NT2/D1 (cell line): ENCODE results near the gene AP4M1.
A peak's percentile ranks its signal among the peaks of the same experiment; 100 is the strongest.
"Not testable (repeated sequence)": the region's sequence is repeated elsewhere in the genome, so short reads cannot be mapped to it uniquely, and the experiment has no call there.

Source experiments
- DNase-seq: peaks from one replicate; pipeline ENCODE4 v3.0.0-alpha.2; 2011; ENCODE audit warnings: low read depth, low spot score
- H3K27me3 ChIP-seq: 2 replicates; pipeline ENCODE4 v1.6.0; 2011; ENCODE audit warnings: mild to moderate bottlenecking; ENCODE audit not compliant: insufficient read length, insufficient read depth
- H3K36me3 ChIP-seq: 2 replicates; pipeline ENCODE4 v1.6.1; 2011; ENCODE audit warnings: mild to moderate bottlenecking, low read length, mixed read lengths; ENCODE audit not compliant: insufficient read depth, insufficient read length
- H3K4me1 ChIP-seq: 2 replicates; pipeline ENCODE4 v1.5.1; 2011; ENCODE audit not compliant: insufficient read depth, insufficient read length
- H3K4me3 ChIP-seq: 2 replicates; pipeline ENCODE4 v1.5.1; 2011; ENCODE audit warnings: low read depth; ENCODE audit not compliant: insufficient read length
- H3K9ac ChIP-seq: 2 replicates; pipeline ENCODE4 v1.6.0; 2011; ENCODE audit warnings: low read depth; ENCODE audit not compliant: insufficient read length
- H3K9me3 ChIP-seq: 2 replicates; pipeline ENCODE4 v1.5.1; 2011; ENCODE audit warnings: mild to moderate bottlenecking, low read length; ENCODE audit not compliant: insufficient read depth
- SUZ12 ChIP-seq: IDR thresholded peaks from 2 replicates; pipeline ENCODE4 v1.6.1; 2011; ENCODE audit not compliant: insufficient read length, insufficient read depth; ENCODE audit errors: extremely low read depth
- YY1 ChIP-seq: IDR thresholded peaks from 2 replicates; pipeline ENCODE4 v1.6.1; 2011; ENCODE audit not compliant: insufficient read length, insufficient read depth
- ZNF274 ChIP-seq: IDR thresholded peaks from 2 replicates; pipeline ENCODE4 v1.6.1; 2011; ENCODE audit warnings: mild to moderate bottlenecking, low read depth, low read length

AP4M1 gene

GRCh38 chr7:100127866-100128636 lies 26.6 kb downstream of the AP4M1 start:
- Histone ChIP-seq H3K36me3 (peaks cover 10% of the 10 kb centered on the region), H3K9me3 (no peaks in the 10 kb centered on the region), H3K4me3 (peak overlapping the region; percentile 82), H3K4me1 (peaks cover 7% of the 10 kb centered on the region), H3K27me3 (peaks cover 20% of the 10 kb centered on the region), H3K9ac (peak overlapping the region; percentile 90)
- no peak for DNase-seq
- TF ChIP-seq ZNF274 (no peak), YY1 (no peak), SUZ12 (no peak)

DNA sequence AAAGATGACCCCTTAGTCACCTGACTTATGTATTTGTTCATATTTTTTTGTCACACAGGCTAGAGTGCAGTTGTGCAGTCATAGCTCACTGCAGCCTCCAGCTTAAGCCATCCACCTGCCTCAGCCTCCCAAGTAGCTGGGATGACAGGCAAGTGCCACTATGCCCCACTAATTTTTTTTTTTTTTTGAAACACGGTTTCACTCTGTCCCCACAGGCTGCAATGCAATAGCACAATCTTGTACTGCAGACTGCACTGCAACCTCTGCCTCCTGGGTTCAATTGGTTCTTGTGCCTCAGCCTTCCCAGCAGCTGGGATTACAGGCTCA lies 27.2 kb downstream of the AP4M1 start:
- no peak overlapping the region for H3K4me3 ChIP-seq
- H3K9ac ChIP-seq: no peak overlapping the region
- peaks cover 10% of the 10 kb centered on the region for H3K36me3 ChIP-seq
- DNase-seq: no peak
- H3K27me3 ChIP-seq: peaks cover 20% of the 10 kb centered on the region
- TF ChIP-seq YY1: no peak
- TF ChIP-seq SUZ12: no peak
- TF ChIP-seq ZNF274: no peak
- H3K4me1 ChIP-seq: peaks cover 7% of the 10 kb centered on the region
- H3K9me3 ChIP-seq: no peaks in the 10 kb centered on the region

DNA sequence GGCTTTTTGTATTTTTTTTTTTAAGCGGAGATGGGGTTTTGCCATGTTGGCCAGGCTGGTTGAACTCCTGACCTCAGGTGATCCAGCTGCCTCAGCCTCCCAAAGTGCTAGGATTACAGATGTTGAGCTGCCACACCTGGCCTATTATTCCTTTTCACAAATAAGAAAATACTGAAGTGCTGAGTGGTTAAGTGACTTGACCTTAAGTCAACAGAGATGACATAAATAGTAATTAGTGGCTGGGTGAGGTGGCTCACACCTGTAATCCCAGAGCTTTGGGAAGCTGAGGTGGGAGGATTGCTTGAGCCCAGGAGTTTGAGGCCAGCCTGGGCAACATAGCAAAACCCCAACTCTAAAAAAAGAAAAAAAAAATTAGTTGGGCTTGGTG lies 28.8 kb downstream of the AP4M1 start:
- not testable (repeated sequence) for H3K4me1 ChIP-seq, DNase-seq

DNA sequence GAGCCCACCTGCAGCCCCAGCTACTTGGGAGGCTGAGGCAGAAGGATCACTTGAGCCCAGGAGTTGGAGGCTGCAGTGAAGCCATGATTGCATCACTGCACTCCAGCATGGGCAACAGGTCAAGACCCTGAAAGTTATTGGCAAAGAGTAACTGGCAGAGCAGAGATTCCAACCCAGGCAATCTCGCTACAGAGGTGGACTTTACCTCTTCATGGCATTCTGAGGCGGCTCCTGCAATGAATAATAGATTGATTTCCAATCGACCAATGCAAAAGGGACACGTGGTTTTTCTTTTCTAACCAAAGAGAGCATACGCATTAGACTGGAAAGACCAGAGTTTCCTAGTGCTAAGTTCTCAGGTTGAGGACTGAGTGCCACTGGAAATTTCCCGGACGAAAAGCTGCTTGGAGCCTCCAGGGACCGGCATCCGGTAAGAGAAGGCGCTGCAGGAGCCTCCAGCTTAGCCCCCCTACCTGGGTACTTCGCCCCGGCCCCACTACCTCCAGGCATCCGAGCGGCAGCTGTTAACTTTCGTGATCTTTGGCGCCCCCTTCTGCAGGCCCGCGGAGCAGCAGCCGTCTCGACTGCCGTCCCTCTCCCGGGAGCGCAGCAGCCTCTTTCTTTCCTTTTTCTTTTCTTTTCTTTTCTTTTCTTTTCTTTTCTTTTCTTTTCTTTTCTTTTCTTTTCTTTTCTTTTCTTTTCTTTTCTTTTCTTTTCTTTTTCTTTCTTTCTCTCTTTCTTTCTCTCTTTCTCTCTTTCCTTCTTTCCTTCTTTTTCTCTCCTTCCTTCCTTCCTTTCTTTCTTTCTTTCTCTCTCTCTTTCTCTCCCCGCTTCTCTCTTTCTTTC lies 29.4 kb downstream of the AP4M1 start:
- TF ChIP-seq ZNF274 (no peak), SUZ12 (no peak), YY1 (no peak)
- H3K4me3 ChIP-seq: no peak overlapping the region

More for the DNA sequence above, 28.8 kb downstream of the AP4M1 start:
- not testable (repeated sequence) for H3K9ac ChIP-seq, H3K36me3 ChIP-seq, H3K9me3 ChIP-seq, H3K4me3 ChIP-seq
- H3K27me3 ChIP-seq: peaks cover 20% of the 10 kb centered on the region

GRCh38 chr7:100132126-100132525 lies 30.7 kb downstream of the AP4M1 start:
- TF ChIP-seq YY1 (no peak), ZNF274 (no peak), SUZ12 (no peak)
- no peak for DNase-seq

More for the DNA sequence above, 29.4 kb downstream of the AP4M1 start:
- H3K36me3 ChIP-seq: no peaks in the 10 kb centered on the region
- DNase-seq: no peak
- H3K4me1 ChIP-seq: no peaks in the 10 kb centered on the region
- H3K9me3 ChIP-seq: no peaks in the 10 kb centered on the region
- H3K27me3 ChIP-seq: peaks cover 20% of the 10 kb centered on the region
- H3K9ac ChIP-seq: no peak overlapping the region

DNA sequence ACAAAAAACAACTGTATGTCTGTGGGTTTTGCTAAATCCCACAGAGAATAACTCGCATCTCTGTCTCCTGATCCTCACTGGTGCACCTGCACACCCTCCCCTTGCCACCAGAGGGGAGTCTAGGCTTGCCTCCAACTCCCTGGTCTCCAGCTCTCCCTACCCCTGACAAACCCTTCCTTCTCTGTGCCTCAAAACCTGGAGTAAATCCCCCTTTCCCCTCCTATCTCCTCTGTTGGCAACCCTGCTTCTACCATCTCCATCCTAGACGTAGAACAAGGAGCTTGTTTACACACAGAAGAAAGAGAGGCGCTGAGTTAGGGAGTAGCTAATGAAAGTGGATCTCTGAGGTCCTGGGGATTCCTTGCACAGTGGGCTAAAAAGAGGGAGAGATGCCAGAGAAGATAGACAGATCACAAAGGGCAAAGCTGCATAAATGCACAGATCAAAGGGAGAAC lies 31.3 kb downstream of the AP4M1 start:
- TF ChIP-seq SUZ12 (no peak), YY1 (no peak), ZNF274 (no peak)
- no peak overlapping the region for H3K4me3 ChIP-seq
- H3K4me1 ChIP-seq: no peaks in the 10 kb centered on the region
- DNase-seq: no peak
- no peak overlapping the region for H3K9ac ChIP-seq
- no peaks in the 10 kb centered on the region for H3K36me3 ChIP-seq
- peaks cover 18% of the 10 kb centered on the region for H3K27me3 ChIP-seq
- no peaks in the 10 kb centered on the region for H3K9me3 ChIP-seq

More at GRCh38 chr7:100132126-100132525, 30.7 kb downstream of the AP4M1 start:
- Histone ChIP-seq H3K9me3 (no peaks in the 10 kb centered on the region), H3K36me3 (no peaks in the 10 kb centered on the region), H3K4me1 (no peaks in the 10 kb centered on the region), H3K4me3 (no peak overlapping the region), H3K9ac (no peak overlapping the region), H3K27me3 (peaks cover 20% of the 10 kb centered on the region)
